HG02884 (cell line): ENCODE data around the gene TOP3B.
"Not testable (repeated sequence)": the region's sequence is repeated elsewhere in the genome, so short reads cannot be mapped to it uniquely, and the experiment has no call there.

ENCODE experiments used
- ATAC-seq: cut with Tn5 transposase; IDR thresholded peaks from one replicate; pipeline ENCODE4 v1.9.1; 2021; ENCODE audit warnings: mild to moderate bottlenecking, moderate library complexity; ENCODE audit not compliant: unreplicated experiment

The TOP3B gene

DNA sequence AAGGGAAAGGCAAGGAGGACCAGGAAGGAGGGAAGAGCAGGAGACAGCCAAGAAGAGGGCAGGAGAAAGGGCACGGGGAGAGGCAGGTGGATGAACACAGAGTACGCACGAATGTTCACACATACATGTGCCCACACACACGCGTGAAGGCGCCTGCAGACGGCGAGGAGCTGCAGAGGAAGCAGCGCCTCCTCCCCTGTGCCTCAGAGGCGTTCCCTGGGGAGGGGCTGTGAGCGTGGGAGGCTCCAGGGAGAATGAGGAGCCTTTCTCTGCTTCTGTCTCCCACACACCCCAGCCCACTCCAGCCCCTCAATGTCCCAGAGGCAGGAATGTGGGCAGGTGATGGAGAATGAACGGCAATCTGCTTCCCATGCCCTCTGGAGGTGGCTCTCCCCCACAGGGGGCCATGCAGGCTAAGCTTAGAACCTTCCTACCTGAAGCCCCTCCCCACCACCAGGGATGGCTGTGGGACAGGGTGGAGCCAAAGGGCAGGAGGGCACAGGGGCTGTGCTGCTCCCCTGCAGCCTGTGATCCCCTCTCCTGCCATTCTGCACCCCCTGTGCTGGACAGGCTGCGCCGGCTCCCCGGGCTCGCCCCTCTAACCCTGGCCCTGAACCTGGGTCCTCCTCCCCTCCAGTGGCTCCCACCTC is 55.3 kb downstream of the TOP3B start:
- ATAC-seq = no peak

DNA sequence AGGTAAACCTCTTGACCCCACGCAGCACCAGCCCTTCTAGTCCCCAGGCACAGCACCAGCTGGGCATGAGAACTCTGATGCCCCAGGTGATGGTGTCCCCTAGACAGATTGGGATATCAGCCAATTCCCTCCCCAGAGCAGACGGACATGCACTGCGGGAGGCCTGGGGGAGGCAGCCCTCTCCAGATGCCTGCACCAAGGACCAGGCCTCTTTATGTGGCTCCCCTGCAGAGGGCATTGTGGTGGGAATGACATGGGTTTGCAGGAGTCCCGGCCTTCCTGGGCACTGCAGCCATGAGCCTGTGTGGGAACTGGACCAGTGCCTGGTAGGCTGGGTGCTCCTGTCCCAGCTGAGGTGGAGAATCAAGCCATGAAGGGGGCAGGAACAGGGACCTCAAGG is 55.9 kb downstream of the TOP3B start:
- ATAC-seq = no peak

DNA sequence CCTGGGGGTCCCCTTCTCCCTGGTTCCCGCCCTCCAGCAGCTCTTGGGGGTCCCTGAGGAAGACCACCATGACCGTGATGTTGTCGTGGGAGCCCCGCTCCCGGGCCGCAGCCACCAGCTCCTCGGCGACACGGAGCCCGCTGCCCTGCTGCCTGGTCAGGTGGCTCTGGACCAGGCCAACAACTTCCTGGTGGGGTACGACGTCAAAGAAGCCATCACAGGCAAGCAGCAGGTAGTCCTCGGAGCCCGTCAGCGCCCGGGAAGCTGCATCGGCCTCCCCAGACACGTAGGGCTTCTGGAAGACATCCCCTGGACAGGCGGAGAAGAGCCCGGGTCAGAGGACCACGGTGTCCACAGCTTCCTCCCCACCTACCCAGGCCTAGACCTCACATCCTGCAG is 59.4 kb downstream of the TOP3B start:
- no peak for ATAC-seq

DNA sequence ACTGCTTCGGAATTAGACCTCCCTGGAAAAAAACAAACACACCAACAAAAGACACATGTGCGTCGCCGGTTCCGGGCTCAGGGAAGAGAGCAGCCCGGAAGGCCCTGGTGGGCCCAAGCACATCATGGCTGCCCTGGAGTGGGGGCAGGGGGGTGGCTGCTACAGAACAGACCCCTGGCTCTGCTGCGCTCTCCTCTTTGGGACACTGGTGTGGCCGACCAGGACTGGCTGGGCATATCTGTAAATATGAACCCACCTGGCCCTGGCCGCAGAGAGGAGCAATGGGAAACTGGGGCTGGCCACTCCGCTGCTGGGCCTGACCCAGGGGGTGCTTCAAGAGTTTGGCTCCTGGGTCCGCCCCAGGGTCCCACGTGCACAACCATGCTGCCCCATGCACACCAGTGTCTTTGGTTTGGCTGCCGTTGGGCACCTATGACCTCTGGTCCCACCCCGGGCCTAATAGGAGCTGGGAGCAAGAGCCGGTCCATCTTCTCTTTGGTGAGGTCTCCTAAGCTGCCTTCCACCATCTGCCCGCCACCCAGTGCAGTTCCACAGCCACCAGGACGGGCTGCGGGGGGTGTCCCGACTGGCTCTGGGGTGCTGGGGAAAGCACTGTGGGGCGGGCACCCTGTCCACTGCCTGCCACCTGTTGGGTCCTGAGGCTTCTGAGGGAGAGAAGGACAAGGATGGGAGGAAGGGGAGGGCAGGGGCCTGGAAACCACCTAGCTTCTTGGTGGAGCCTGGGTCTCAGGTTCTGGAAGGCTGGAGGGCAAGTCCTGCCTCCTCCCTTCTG is 60.0 kb downstream of the TOP3B start:
- no peak for ATAC-seq

DNA sequence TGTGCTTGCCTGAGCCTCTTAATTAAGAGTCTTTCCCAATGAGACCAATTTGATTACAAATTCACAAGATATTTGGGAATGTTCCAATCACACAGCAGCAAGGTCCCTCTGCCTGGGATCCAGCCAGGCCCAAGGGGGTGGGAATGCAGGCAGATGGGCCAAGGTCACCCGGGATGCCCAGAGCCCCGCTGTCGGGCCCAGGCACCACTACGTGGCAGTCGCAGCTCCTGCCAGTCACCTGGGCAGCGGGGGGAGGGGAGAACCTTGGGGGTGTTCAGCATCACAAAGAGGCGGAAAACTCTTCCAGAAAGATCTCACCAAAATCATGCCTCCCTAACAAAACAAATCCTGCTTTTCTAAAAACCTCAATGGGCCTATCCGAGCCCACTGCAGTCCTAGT is 60.9 kb downstream of the TOP3B start:
- ATAC-seq = no peak

DNA sequence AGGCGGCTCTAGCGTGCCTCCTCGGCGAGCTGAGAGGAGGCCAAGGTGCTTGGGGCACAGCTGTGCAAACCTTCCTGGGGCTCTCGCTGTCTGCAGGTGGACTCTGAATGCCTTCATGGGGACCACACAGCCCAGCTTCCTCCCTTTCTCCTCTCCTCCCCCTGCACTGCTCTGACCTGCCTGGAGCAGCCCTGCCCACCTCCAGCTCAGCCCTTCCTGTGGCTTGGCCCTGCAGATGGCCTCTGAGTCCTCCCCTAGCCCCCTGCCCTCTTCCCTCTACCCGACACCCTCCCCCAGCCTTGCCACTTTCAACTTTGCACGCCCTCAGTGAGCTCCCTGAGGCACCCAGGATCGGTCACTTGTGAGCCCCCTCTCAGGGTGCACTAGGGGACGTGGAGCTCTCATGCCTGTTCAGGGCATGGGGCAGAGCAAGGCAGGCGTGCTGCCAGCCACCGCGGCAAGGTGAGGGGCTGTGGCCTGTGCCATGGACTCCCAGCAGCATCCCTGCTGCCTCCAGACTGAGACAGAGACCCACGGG is 61.3 kb downstream of the TOP3B start:
- no peak for ATAC-seq

DNA sequence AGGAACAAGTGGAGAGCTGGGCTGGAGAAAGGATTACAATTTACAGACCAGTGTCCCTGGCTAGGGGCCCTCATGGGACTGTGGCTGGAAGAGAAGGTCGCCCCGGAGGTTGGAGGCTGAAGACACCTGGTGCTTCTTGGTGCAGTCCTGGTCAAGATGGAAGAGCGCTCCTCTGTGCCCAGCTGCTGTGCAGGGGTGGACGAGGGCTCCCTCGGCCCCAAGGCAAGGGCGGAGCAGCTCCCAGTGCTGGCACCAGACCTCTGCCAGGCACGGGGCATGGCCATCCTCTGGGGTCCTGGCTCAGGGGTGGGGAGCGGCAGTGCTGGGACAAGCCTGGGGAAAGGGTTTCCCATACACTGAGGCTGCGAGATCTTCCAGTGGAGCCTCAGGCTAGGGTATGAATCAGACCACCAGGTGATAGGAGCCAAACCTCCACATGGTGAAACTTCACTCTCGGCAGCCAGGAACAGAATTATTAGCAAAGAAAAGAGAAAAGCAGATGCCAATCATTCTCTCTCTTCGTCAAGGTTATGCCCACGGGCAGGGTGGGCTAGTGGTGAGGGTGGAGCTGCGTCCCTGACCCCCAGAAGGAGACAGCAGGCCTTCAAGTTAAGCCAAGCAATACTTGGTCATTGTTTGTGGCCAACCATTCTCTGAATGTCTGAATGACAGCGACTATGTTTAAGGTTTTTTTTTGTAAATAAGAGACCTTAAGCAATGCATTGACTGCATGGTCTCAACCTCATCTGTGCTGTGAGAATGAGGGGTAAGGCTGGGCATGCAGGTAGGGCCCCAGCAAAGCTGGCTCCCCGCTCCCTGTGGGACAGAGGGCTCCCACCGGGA is 62.0 kb downstream of the TOP3B start:
- ATAC-seq = no peak

DNA sequence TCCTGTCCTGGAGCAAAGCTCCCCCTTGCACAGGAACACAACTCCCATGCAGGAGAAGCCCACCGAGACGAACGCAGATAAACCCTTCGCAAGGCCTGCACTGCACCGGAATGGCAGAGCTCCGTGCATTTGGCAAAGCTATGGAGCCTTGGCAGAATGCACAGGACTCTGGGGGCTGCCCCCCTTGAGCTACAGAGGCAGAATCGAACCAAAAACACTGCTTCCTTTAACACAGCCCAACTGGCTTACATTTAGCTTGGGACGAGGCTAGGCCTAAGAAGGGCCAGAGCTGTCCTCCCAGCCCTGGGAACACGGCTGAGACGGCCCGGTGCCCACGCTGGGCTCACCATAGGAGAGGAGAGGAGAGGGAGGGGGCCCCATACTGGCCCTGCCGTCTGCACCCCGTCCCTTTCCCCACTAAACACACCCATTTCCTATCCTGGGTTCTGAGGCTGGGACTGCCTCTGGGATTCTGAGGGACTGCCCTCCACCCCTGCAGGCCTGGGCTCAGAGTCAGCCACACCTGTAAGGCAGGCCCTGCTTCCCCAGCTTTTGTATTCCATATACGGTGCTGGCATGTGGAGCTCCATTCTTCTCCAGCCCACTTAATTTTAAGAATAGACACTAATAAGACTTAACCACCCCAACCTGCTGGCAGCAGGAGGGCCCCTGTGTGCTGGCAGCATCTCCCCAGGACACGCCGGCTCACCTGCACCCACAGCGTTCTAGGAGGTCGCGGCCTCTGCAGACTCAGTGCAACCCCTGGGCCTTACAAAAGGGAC is 62.9 kb downstream of the TOP3B start:
- no peak for ATAC-seq

DNA sequence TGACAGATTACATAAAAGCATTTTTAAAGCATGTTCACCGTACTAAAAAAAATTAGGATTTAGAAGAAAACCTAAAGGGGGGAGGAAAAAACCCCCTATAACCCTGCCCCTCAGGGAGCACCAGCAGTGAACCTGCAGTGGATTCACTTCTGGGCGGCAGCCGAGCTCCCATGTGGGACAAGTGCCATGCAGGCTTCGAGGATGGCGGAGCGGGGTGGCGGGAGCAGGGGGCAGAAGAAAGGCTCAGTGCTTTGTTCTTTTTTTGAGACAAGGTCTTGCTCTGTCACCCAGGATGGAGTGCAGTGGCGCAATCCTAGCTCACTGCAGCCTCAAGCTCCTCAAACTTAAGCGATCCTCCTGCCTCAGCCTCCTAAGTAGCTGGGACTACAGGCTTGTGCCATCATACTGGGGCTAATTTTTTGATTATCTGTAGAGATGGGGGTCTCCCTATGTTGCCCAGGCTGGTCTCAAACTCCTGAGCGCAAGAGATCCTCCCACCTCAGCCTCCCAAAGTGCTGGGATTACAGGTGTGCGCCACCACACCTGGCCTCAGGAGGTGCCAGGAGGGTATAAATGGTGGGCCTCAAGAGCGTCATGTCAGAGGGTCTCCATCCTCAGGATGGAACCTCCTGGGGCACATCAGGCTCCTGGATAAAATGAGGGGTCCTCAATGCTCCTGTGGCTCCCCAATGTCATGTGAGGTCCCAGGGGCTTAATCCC is 64.0 kb downstream of the TOP3B start:
- no peak for ATAC-seq

DNA sequence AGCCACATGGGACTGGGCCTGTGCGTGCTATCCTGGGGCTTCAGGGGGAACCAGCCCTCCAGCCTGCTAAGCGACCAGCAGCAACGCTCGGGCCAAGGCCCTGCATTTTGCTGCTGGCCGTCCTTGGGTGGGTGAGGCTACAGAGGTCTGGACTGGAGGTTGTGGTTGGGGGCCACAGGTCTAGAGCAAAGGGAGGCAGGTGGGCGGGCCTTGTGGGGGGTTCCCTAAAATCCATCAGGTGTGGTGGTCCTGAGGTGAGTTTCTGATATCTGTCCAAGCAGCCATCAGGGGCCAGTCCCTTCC is 64.7 kb downstream of the TOP3B start:
- ATAC-seq = no peak

DNA sequence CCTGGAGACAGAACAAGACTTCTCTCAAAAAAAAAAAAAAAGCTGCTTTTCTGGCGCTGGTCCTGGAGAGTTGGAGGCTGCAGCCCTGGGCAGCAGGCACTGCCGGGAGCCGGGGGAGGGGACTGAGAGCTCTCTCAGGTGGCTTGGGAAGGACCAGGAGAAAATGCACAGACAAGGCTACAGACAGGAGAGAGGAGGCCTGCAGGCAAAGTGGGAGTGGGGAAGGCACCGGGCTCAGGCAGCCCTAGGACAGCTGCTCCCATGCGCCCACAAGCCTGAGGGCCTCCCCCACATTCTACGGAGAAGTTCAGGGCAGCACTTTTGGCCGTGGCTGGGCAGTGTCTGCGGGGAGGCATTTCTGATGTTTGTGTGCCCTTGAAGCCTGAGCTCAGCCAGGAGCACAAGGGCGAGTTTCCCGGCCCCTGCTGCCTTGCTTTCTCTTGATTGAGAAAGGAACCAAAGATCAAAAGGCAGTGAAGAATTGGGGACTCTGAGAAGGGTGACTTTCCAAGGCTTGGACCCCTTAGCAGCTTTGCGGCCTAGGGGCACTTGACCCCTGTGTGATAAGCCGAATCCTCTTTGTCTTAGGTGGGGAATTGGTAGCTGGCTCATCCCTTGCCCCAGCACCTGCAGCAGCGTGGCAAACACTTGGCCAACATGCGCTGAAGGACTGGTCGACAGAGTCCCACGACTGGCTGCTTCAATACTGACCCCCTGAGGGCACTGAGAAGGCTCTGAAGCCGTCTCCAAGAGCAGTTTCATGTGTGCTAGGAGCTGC is 65.2 kb downstream of the TOP3B start:
- ATAC-seq = no peak

DNA sequence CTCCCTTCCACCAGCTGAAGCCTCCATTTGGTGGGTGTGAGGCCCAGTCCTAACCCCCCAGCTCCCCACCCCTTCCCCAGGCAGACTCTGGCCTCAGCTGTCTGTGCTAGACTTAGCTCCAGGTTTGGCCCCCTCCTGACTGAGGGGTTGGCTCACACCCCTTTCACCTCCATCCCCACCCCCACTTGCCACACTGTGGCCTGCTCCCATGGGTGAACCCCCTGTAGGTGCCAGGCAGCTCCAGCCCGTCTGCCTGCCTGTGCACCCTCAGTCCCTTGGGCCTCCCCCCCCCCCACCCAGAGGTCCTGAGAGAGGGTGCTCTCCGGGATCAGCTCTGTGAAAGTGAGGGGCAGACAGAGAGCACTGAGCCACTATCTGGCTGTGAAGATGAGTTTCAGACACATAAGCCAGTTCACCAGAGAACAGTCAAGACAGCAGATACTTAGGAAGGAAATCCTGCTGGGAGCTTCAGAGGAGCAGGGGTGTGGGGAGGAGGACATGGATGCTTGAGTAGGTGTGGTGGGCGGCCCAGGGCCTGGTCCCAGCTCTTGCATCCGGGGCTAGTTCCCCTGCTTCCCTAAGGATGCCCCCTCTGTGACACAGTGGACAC is 66.2 kb downstream of the TOP3B start:
- no peak for ATAC-seq

DNA sequence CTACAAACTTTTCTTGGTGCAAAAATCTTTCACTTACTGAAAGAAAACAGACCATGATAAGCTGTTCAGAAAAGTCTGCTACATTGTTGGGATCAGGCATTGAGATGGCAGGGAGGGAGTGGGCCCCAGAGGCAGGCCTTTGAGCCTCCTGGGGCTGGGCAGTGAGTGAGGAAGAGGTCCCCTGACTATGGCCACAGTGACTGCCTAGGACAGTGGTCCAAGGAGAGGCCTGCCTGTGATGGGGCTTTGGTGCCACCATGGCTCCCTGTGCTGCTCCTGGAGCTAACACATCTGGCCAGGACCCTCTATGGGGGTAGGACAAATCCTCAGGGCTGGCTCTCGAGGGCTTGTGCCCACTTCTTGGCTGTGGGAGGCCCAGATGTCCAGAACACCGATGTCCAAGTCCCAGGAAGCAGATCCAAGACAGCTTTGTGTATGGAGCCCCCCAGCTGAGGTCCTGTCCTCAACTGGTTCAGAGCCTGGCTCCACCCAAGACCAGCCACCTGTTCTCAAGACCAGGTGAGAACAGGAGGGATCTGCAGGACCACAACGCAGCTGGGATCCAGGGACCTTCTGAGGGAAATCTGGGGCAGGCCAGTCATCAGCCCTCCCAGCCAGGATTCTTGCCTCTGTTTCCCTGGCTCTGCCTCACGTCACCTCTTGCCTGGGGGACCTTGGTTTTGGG is 66.8 kb downstream of the TOP3B start:
- no peak for ATAC-seq

DNA sequence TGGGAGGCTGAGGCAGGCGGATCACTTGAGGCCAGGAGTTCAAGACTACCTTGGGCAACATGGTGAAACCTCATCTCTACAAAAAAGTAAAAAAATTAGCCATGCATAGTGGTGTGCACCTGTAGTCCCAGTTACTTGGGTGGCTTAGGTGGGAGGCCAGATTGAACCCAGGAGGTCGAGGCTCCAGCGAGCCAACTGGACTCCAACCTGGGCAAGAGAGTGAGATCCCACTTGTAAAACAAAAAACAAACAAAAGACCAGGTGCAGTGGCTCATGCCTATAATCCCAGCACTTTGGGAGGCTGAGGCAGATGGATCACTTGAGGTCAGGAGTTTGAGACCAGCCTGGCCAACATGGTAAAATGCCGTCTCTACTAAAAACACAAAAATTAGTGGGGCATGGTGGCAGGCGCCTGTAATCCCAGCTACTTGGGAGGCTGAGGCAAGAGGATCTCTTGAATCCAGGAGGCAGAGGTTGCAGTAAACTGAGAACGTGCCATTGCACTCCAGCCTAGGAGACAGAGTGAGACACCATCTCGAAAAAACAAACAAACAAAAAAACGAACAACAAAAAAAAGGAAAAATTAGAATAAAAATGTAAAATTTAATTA is 68.4 kb downstream of the TOP3B start:
- ATAC-seq = not testable (repeated sequence)

DNA sequence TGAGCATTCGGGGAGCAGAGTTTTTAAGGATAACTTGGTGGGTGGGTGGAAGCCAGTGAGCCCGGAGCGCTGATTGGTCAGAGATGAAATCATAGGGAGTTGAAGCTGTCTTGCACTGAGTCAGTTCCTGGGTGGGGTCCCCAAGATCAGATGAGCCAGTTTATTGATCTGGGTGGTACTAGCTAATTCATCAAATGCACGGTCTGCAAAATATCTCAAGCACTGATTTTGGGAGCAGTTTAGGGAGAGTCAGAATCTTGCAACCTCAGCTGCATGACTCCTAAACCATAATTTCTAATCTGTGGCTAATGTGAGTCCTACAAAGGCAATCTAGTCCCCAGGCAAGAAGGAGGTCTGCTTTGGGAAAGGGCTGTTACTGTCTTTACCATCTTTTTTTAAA is 72.2 kb downstream of the TOP3B start:
- ATAC-seq = not testable (repeated sequence)

DNA sequence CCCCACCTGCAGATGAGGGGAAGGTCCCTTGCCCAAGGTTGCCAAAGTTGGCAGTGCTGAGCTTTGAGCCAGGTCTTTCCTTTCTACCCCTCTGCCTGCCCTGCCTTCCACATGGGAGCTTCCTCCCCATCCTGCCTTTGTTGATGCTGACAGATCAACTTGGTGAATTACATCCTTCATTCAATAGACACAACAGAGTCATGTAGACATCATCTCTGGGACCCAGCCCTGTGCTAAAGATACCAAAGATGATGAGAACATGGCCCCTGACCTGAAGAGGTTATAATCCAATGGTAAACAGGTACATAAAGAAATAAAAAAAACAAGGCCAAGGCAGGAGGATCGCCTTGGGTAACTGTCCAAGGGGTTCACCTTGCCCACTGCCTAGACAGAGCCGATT is 72.7 kb downstream of the TOP3B start:
- no peak for ATAC-seq

DNA sequence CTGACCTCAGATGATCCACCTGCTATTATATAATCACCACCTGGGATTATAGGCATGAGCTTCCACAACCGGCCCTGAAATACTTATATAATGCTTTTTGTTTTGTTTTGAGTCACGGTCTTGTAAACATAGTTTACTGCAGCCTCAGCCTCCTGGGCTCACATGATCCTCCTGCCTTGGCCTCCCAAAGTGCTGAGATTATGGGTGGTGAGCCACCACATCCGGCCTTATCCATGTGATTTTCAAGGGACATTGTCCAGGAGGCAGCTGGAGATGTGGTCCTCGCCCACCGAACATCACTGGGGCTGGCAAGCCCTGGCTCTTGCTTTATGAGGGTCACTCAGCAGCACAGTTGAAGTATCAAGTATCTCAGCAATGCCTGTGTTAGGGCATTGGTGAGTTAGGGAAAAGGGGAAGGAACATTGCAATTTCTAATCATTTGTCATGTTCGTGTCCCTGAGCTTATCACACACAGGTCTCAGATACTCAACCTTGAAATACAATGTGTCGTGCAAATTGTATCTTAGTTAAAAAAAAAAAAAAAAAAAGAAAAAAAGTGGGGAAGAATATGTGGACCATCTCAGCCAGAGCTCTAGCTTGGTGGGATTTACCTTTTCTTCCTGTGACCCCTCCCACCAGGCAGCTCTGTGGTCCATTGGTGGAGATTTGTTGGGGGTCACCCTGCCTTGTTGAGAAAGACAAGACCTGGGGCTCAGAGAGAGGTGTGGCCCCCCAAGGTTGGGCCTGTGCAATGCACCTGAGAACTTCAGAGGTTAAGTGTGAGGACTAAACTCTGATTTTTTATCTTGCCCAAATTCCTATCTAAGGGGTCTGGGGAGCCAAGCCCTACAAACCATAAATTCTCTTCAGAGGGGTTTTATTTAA is 74.7 kb downstream of the TOP3B start:
- no peak for ATAC-seq
